ENCODE data around the gene SORBS1. TPM values are rescaled to one million over a fixed set of nuclear protein-coding genes. Genes with fewer than 3 reads are reported as not detected.

The SORBS1 gene
- total and polyA plus RNA-seq, 2 donors (not counting 3 experiments of a cell fraction or from before 2014, with no cell fraction given), result 2.0 to 7.9 TPM

GRCh38 chr10:95352684-95353083 lies 208.5 kb downstream of the SORBS1 start:
- H3K9me3 ChIP-seq (replicated peaks; ENCODE audit: control insufficient read depth, insufficient read depth, low read length), result no peaks in the 10 kb centered on the region
- H3K79me2 ChIP-seq (ENCODE audit: control insufficient read depth, insufficient read depth, low read length), result no peaks in the 10 kb centered on the region
- H3K9ac ChIP-seq (replicated peaks; ENCODE audit: extremely low read depth, insufficient read depth, low read length), result no peak overlapping the region
- no peak overlapping the region for H3K4me3 ChIP-seq (replicated peaks in 1 of 3; ENCODE audit: insufficient read depth in 1 of 3, low read depth in 1 of 3, low read length in 3 of 3)
- H3K27me3 ChIP-seq (ENCODE audit: control insufficient read depth in 2 of 2, insufficient read depth in 2 of 2, low read length in 2 of 2), result no peaks in the 10 kb centered on the region
- no peak overlapping the region for H3K4me2 ChIP-seq (ENCODE audit: insufficient read depth, low read length)
- no peak overlapping the region for H2AFZ ChIP-seq (ENCODE audit: low read depth, low read length)
- DNase-seq (ENCODE audit: low read depth, low spot score) (no peak), FAIRE-seq (no peak)
- H3K4me1 ChIP-seq (ENCODE audit: control insufficient read depth, extremely low read depth, insufficient read depth, low read length), result peaks cover 3% of the 10 kb centered on the region
- no peak overlapping the region for H3K27ac ChIP-seq (ENCODE audit: insufficient read depth, low read depth, low read length)
- POLR2A ChIA-PET, result interaction anchor here (0.6 kb wide), 1 partner anchor 23 kb away, joined by 4 read pairs; no protein-coding TSS in a partner anchor
- intact Hi-C loops (cut with micrococcal nuclease), result no loop called here
- H3K36me3 ChIP-seq (ENCODE audit: control insufficient read depth in 2 of 2, extremely low read depth in 1 of 2, insufficient read depth in 2 of 2, low read length in 2 of 2), result no peaks in the 10 kb centered on the region
- no peaks in the 10 kb centered on the region for H4K20me1 ChIP-seq (replicated peaks; ENCODE audit: control insufficient read depth, extremely low read depth, insufficient read depth, low read length)
- no TSS peak for BruUV-seq (replicated peaks)
- CTCF ChIA-PET, result interaction anchor here (2.1 kb wide), 1 partner anchor 106 kb away, joined by 6 read pairs; no protein-coding TSS in a partner anchor
- no peak for TF ChIP-seq GATA2 (IDR thresholded peaks at IDR 0.05; ENCODE audit: insufficient read depth, insufficient read length, low read depth, low read length)
- no peak for TF ChIP-seq MAX (IDR thresholded peaks at IDR 0.05; ENCODE audit: insufficient read depth, insufficient read length)
- TF ChIP-seq FOS (IDR thresholded peaks at IDR 0.05; ENCODE audit: borderline replicate concordance, insufficient read depth, low read length), result no peak
- no peak for TF ChIP-seq POLR2AphosphoS5 (IDR thresholded peaks at IDR 0.05; ENCODE audit: insufficient read depth, low read depth, low read length)
- TF ChIP-seq JUN (IDR thresholded peaks at IDR 0.05; ENCODE audit: borderline replicate concordance, insufficient read depth, insufficient read length, low read depth), result no peak
- no peak for TF ChIP-seq CTCF (IDR thresholded peaks at IDR 0.05; ENCODE audit: extremely low read depth in 1 of 2, insufficient read depth in 1 of 2, low read depth in 1 of 2, low read length in 2 of 2)
- no peak for TF ChIP-seq MYC (IDR thresholded peaks at IDR 0.05; ENCODE audit: low read depth, low read length)
- TF ChIP-seq POLR2A (IDR thresholded peaks at IDR 0.05; ENCODE audit: low read depth, low read length), result no peak
- dilution Hi-C loops (cut with MboI; ENCODE audit: extremely low pct_ligation_motif_present, low sequenced_read_pairs), result no loop called here
- no peaks in the 10 kb centered on the region for H3K9me1 ChIP-seq (replicated peaks; ENCODE audit: control insufficient read depth, extremely low read depth, insufficient read depth, low read length)

All from endothelial cell of umbilical vein (primary cell).